K562 (cell line): ENCODE measurements around the gene APOL3.

ENCODE experiments used
- LARP7 ChIP-seq: fragments of 450-650 bp; IDR thresholded peaks from 2 replicates; pipeline ENCODE4 v1.6.1; 2016
- POLR2AphosphoS5 ChIP-seq: IDR thresholded peaks from 2 replicates; pipeline ENCODE4 v1.6.1; 2011; ENCODE audit warnings: mild to moderate bottlenecking, low read depth, low read length, moderate library complexity; ENCODE audit not compliant: control insufficient read depth, insufficient read depth
- TAF15 ChIP-seq: fragments of 200-400 bp; formaldehyde crosslinking; IDR thresholded peaks from 2 replicates; pipeline ENCODE4 v1.6.1; 2017; ENCODE audit warnings: mild to moderate bottlenecking, low read depth, low read length, moderate library complexity
- ZBTB34 ChIP-seq: fragments of 250-450 bp; sonication (Bioruptor Pico); IDR thresholded peaks from 2 replicates; pipeline ENCODE4 v1.8.0; 2021; ENCODE audit warnings: mild to moderate bottlenecking, moderate library complexity
- ZNF24 ChIP-seq: fragments of 450-650 bp; IDR thresholded peaks from 2 replicates; pipeline ENCODE4 v1.6.1; 2016
- ZNF311 ChIP-seq: fragments of 250-450 bp; sonication (Bioruptor Pico); IDR thresholded peaks from 2 replicates; pipeline ENCODE4 v1.4.0; 2020; ENCODE audit warnings: mild to moderate bottlenecking, moderate library complexity
- ZNF77 ChIP-seq: fragments of 250-450 bp; sonication (Bioruptor Pico); IDR thresholded peaks from 2 replicates; pipeline ENCODE4 v1.5.0; 2020
- TF ChIP-seq, protein P1 (sequence below): sonication (generic); formaldehyde crosslinking; IDR thresholded peaks from 2 replicates; pipeline ENCODE4 v1.8.1; 2022; ENCODE audit warnings: missing genetic modification reagents

- TF ChIP-seq, protein P1, sequence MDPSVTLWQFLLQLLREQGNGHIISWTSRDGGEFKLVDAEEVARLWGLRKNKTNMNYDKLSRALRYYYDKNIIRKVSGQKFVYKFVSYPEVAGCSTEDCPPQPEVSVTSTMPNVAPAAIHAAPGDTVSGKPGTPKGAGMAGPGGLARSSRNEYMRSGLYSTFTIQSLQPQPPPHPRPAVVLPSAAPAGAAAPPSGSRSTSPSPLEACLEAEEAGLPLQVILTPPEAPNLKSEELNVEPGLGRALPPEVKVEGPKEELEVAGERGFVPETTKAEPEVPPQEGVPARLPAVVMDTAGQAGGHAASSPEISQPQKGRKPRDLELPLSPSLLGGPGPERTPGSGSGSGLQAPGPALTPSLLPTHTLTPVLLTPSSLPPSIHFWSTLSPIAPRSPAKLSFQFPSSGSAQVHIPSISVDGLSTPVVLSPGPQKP (CRISPR knock-in tag), result no peak
- TF ChIP-seq ZNF24, result no peak
- TF ChIP-seq TAF15, result no peak
- no peak for TF ChIP-seq POLR2AphosphoS5
- TF ChIP-seq ZBTB34 (CRISPR knock-in tag), result no peak
- no peak for TF ChIP-seq LARP7
- no peak for TF ChIP-seq ZNF311
- no peak for TF ChIP-seq ZNF77 (CRISPR knock-in tag)
These were observed 38.5 kb upstream of the APOL3 start for GRCh38 chr22:36199001-36199551.
